GM19351 (cell line): ENCODE measurements around the gene NUPR1.
"Not testable (repeated sequence)": the region's sequence is repeated elsewhere in the genome, so short reads cannot be mapped to it uniquely, and the experiment has no call there.

Experiments
- ATAC-seq: cut with Tn5 transposase; IDR thresholded peaks from one replicate; pipeline ENCODE4 v1.9.1; 2021; ENCODE audit warnings: mild to moderate bottlenecking, moderate library complexity; ENCODE audit not compliant: unreplicated experiment

The NUPR1 gene, protein sequence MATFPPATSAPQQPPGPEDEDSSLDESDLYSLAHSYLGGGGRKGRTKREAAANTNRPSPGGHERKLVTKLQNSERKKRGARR

DNA sequence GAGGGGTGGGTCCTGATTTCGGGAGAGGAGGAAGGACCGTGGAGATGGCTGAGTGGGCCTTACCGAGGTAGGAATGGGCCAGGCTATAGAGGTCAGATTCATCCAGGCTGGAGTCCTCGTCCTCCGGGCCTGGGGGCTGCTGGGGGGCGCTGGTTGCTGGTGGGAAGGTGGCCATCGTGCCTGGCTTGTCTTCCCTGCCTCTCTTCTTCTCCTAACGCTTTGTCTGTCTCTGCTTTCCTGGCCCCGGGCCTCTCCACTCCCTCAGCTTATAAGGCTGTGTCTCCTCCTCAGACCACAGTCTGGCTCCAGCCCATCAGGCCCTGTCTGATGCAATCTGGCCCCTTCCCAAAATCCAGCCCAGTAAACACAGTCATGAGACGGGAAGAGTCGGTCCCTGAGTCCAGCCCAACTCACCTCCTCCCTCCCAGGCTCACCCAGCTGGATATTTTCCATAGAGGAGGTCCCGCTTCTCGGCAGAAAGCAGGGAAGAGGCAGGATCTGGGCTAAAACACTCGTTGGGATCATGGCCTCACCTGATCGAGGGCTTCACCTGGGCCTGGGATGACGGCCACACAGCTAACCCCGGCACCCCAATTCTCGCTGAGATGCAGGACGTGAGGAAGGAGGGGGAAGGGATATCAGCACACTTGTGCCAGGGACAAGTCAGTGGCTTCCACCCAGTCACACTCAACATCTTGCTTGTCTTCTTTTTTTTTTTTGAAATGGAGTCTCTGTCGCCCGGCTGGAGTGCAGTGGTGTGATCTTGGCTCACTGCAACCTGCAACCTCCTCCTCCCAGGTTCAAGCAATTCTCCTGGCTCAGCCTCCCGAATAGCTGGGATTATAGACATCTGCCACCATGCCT lies at the start of gene NUPR1:
TSS of gene NUPR1 (minus strand) at position 242 of the 864 bp plus-strand sequence. CDS start at position 175, 67 bp downstream.
- ATAC-seq: no peak

DNA sequence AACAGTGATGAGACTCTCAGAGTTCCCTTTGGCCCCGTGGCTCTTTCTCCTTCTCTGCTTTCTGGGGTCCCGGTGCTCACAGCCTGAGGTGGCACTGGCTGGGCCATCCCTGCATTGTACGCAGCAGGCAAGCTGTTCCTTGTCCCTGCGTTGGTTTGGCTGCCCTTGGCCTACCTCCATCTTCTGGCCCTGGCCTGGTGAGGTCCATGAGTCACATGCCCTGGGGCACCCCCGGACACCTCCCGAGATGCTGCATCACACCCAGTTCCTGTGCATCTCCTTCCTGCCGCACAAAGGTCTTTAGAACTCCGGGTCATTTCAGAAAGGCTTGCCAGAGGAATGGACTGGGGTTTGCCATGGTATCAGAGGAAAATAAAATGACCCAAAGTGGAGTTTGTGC lies 48.6 kb upstream of the NUPR1 start:
- no peak for ATAC-seq

DNA sequence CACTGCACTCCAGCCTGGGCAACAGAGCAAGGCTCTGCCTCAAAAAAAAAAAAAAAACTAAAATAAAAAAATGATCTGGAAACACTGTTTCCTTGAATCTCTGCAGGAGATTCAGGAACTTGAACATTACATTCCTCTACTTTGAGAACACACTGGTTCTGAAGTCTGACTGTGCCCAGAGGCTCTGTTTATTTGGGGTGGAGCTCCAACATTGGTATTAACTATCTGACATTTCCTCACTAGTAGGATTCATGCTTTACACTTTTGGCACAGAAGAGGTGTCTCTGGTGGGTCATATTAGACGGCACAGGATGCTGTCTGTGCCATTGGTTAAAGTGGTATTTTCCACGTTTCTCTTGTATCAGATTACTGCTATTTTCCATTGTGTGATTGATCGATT lies 47.7 kb upstream of the NUPR1 start:
- no peak for ATAC-seq

DNA sequence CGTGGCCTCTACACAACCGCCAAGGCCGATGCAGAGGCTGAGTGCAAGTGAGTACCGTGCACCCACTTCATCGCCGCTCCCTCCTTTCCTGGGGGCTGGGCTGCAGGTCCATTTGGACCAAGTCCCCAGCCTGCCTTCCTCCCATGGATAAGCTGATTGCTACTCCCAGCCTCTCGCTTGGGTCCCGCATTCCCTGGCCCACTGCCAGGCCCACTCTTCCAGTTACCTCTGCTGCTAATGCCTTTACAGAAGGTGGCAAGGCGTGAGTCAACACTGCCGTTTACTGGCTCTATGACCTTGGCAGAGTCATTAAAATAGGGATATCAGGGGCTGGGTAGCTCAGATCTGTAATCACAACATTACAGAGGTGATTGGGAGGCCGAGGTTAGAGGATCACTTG lies 46.9 kb upstream of the NUPR1 start:
- ATAC-seq: no peak

DNA sequence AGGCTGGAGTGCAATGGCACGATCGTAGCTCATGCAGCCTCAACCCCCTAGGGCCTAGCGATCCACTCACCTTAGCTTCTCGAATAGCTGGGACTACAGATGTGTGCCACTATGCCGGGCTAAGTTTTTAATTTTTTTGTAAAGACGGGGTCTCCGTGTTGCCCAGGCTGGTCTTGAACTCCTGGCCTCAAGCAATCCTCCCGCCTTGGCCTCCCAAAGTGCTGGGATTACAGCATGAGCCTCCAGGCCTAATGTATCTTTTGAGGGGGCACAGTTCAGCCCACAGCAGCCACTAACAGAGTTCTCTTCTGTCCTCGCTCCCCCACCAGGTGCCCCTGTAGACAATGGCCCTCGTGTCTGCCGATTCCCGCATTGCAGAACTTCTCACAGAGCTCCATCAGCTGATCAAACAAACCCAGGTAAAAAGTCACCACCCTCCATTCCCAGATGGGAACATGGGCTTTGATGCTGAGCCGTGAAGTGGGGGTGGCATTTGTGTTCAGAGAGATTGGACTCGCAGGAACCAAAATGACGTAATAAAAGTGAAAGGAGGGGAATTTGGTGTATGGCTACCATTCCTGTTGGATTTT lies 42.0 kb upstream of the NUPR1 start:
- no peak for ATAC-seq

DNA sequence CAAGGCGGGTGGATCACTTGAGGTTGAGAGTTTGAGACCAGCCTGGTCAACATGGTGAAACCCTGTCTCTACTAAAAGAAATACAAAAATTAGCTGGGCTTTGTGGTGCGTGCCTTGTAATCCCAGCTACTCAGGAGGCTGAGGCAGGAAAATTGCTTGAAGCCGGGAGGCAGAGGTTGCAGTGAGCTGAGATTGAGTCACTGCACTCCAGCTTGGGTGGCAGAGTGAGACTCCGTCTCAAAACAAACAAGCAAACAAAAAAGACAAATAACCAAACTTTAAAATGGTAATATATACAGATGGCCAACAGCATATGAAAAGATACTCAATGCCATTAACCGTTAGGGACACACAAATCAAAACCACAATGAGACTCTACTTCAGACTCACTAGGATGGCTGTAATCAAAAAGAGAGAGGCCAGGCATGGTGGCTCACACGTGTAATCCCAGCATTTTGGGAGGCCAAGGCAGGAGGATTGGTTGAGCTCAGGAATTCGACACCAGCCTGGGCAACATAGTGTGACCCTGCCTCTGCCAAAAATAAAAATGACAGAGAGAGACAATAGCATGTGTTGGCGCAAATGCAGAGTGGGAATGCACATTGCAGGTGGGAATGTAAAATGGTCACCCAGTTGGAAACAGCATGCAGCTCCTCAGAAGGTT lies 36.8 kb upstream of the NUPR1 start:
- ATAC-seq: no peak

DNA sequence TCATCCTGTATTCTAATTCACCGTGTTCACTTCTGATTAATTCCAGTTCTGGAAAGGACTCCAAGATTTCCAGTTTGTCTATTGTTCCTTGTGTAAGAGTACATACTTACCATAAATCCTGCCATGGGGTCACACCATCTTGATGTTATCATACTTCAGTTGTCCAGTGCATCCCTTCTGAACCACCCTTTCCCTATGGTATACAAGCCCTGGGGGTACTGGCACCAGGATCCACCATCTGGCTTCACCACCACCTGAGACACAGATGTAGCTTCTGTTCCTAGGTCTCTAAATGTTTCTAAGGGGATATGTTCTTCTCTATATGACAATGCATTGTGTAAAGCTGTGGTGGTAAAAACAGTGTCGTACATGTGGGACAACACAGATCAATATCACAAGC lies 36.2 kb upstream of the NUPR1 start:
- ATAC-seq: no peak

DNA sequence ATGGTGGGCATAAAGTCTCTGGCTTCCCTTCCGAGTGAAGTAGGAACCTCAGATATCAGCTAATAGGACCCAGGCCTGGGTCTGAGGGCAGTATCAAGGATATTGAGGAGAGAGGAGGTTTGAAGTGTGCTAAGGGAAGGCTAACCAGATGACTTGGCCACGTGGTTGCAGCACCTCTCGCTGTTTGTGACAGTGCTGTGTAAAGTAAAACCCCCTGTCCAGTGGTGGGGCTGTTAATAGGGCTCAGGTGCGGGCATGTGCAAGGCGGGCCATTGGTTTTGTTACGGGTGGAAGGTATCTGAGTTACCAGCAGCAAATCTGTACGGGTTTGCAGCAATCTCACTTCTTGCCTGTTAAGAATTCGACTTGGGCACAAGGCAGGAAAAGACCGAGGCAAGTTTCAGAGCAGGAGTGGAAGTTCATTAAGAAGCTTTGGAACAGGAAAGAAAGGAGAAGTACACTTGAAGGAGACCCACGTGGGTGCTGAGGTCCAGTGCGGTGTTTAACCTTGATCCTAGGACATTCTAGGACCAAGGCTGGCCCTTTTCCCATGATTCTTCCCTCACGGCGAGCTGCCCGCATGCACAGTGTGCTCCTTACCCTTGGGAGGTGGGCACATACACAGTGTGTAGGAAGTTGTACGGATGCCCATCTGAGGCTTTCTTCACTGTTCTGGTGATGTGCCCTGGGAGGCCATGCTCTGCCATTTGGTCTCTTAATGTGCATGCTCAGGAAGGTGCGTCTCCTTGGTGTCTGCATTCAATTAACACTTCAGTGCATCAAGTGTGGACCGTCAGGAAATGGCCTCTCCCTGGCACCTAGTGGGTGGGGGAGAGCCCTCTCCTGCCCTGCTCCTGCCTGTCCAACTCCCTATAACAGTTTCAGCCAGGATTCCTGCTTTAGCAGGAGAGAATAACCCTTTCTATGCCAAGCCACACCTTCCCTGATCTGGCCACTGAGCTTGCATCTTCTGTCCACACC lies 35.3 kb upstream of the NUPR1 start:
- ATAC-seq: no peak

DNA sequence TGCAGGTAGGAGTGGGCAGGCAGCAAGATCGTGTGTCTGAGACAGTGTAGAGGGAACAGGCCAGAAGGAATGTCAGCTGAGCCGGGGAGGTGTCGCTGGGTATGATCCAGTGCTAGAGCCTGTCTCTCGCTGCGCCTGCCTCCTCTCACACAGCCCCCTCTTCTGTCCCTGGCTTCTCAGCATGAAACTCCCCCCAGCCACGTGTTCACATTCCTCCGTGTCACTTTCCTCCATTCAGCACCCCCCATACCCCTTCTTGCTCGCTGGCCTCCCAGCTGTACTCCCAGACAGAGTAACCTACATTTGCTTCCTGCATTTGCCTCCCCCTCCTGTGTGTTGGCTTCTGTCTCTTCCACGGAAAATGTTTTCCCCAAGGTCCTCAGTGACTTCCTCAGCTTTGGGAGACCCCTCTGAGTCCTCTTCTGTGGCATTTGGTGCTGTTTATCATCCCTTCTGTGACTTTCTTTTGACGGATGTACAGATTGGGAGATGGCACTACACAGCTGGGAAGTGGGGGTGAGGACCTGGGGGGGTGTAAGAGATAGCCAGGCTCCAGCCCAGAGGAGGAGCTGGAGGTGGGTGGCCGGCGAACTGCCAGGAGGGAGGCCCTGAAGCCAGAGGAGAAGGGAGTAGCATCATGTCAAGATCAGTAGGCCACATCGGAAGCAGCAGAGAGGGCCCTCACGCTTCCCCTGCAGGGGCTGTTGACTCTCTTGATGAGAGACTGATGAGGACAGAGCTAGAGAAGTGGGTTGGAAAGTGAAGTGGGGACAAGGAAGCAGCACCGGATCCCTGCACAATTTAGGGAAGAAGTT lies 34.1 kb upstream of the NUPR1 start:
- no peak for ATAC-seq

DNA sequence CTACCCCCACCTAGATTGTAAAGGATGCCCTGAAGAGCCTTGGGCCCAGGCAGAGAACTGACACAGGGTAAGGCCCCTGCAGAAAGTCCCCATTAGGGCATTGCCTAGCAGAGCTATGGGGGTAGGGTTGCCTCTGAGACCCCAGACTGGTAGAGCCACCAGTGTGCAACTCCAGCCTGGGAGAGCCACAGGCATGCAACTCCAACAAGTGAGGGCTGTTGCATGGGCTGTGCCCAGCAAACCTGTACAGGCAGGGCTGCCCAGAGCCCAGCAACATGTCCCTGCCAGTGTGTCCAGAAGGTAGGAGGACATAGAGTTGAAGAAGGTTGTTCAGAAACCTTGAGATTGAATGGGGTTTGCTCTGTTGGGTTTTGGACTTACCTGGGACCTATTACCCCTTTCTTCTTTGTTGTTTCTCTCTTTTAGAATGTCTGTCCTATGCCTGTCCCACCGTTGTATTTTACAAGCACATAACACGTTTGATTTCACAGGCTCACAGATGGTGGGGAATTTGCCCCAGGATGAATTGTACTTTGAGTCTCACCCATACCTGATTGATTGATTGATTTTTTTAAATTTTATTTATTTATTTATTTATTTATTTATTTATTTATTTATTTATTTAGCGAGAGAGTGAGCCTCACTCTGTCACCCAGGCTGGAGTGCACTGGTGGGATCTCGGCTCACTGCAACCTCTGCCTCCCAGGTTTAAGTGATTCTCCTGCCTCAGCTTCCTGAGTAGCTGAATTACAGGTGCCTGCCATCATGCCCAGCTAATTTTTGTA lies 31.4 kb upstream of the NUPR1 start:
- no peak for ATAC-seq

DNA sequence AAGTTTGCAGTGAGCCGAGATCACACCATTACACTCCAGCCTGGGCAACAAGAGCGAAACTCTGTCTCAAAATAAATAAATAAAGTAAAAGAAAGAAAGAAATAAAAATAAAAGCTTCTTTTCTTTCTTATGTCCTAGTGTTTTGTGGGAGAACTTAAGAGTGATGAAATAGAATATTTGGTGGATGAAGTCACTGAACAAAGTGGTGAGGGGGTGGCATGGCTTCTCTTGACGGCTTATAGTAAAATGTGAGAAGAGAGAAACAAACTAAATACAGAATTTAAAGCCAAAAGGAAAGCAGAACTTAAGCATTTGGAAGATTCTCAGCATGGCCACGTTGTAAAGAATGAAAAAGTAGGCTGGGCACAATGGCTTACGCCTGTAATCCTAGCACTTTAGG lies 30.2 kb upstream of the NUPR1 start:
- no peak for ATAC-seq

DNA sequence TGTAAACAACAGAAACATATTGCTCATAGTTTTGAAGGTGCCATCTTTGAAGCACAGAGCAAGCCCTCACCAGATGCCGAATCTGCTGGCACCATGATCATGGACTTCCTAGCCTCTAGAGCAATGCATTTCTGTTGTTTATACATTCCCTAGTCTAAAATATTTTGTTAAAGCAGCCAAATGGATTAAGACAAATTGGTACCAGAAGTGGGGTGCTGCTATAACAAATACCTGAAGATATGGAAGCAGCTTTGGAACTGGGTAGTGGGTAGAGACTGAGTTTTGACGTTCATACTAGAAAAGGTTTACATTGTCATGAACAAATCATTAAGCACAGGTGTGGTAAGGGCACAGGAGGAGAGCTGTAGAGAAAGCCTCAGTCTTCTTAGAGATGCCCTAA lies 28.5 kb upstream of the NUPR1 start:
- ATAC-seq: no peak

DNA sequence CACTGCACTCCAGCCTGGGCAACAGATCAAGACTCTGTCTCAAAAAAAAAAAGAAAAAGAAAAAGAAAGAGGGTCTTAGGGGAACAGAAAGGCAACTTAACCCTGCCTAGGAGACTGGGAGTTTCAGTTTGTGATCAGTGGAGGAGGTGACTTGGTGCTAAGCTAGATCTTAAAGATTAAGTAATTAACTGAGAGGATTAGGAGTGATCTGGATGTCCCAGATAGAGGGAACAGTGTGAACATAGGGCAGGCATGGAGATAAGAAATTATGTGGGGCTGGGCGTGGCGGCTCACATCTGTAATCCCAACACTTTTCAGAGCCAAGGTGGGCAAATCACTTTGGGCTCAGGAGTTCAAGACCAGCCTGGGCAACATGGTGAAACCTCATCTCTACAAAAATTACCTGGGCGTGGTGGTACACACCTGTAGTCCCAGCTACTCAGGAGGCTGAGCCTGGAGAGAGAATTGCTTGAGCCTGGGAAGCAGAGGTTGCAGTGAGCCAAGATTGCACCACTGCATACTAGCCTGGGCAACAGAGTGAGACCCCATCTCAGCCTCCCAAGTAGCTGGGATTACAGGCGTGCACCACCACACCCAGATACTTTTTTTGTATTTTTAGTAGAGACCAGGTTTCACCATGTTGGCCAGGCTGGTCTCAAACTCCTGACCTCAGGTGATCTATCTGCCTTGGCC lies 27.6 kb upstream of the NUPR1 start:
- not testable (repeated sequence) for ATAC-seq

DNA sequence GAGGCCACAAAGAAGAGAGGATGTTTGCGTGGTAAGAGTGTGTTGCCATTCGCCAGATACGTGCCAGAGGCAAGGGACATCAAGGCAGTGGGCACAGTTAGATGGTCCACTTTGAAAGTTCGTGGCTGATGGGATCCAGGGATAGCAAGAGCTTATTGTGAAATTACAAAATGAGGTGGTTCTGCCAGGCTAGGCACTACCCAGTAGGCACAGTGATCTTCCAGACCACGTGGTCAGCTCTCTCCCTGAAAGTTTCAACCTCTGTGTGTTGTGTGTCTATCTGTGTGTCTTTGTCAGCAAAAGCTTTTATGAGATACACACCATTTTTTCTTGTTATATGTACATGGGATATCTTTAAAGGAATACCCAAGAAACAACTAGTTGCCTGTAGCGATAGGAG lies 24.4 kb upstream of the NUPR1 start:
- ATAC-seq: no peak

DNA sequence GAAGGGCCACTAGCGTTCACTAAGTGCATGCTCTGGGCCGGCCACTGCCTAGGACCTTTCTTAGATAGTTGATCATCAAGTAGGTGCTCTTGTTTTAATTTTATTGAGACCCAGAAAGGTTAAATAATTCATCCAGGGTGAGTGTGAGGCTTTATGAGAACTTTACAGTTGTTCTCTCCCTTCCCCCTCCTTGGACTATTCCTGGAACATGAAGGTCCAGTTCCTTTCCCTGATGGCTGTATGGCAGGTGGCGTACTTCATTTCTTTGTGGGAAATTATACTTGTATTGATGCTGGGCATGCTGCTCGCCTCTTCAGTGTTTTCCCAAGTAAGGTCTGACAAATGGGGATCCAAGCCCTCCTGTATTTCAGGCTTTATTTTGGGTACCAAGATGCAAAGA lies 23.4 kb upstream of the NUPR1 start:
- ATAC-seq: no peak

DNA sequence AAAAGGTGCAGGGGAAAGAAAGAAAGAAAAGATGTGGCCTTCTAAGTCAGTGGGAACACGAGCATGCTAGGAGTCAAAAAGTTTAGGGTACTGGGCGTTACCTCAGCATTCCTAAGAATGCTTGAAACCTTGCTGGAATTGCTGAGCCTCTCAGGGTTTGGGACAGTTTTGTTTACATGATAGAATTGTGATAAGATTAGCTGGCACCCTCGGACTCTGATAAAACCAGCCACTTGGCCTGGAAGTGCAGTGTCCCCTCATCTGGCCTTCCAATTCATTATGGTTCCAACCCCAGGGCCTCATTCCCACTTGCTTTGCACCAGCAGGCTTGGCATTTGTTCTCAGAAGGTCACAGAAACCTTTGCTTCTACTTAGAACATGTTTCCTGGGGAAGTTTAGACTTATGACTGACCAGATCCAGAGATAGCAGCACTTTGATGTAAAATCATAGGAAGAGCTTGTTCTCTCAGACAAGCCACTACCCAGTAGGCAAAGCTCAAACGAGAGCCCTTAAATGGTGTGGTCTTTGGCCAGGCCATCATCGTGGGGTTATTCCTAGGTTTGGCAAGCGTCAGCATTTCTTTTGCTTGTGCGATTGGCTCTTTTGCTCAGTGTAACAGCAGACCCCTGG lies 22.9 kb upstream of the NUPR1 start:
- no peak for ATAC-seq

DNA sequence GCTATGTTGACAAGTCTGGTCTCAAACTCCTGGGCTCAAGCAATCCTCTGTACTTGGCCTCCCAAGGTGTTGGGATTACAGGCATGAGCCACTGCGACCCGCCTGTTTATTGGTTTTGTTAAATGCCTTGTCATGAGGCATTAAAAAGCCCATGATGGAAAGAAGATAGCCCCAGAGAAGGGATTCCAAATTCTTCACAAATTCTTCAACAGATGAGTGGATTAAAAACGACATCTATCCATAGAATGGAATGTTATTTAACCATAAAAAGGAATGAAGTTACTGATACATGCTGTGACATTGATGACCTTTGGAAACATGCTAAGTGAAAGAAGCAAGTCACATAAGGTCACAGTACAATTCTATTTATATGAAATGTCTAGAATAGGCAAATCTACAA lies 19.7 kb upstream of the NUPR1 start:
- ATAC-seq: no peak

DNA sequence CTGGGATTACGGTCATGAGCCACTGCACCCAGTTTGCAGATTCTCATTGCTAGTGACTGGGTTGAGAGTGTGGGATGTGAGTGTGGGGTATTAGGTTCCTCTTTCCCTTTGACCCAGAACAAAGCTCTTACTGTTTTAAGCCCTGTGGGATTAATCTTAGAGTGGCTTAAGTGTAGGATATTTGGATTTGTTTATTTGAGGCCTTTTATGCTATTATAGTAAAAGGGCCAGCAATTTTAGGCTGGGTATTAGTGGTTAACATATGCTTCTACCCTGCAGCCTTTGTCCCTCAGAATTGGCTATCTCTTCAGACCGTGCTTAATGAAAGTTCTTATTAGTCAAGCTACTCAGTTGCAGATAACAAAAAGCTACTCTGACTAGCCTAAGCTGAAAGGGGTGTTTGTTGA lies 18.1 kb upstream of the NUPR1 start:
- ATAC-seq: no peak
